TTC549 (cell line): Measurements from ENCODE around the gene PCGF5.
"Not testable (repeated sequence)": the region's sequence is repeated elsewhere in the genome, so short reads cannot be mapped to it uniquely, and the experiment has no call there.

Experiments
- FAIRE-seq: peaks from 2 replicates; lab custom pipeline; 2012; peaks lifted over from hg19 to GRCh38; lab: Jason Lieb, UNC

PCGF5 gene

GRCh38 chr10:91220194-91220953 lies at the start of gene PCGF5:
Gene PCGF5, plus strand, starts transcription at chr10:91220663. Its CDS starts 2,209 bp downstream, at chr10:91222872.
- FAIRE-seq, result no peak

- no peak for FAIRE-seq
These were observed 49.0 kb upstream of the PCGF5 start for GRCh38 chr10:91171485-91171884.

- FAIRE-seq, result no peak
These were observed 48.1 kb upstream of the PCGF5 start for GRCh38 chr10:91172348-91172747.

GRCh38 chr10:91185239-91185875 lies 35.1 kb upstream of the PCGF5 start:
- FAIRE-seq, result no peak

- no peak for FAIRE-seq
These were observed 33.3 kb upstream of the PCGF5 start for GRCh38 chr10:91187156-91187555.

- not testable (repeated sequence) for FAIRE-seq
These were observed 32.5 kb upstream of the PCGF5 start for GRCh38 chr10:91188010-91188409.

- FAIRE-seq, result no peak
These were observed 31.6 kb upstream of the PCGF5 start for GRCh38 chr10:91188889-91189288.

GRCh38 chr10:91190388-91190870 lies 30.0 kb upstream of the PCGF5 start:
- FAIRE-seq, result no peak

GRCh38 chr10:91190876-91191583 lies 29.4 kb upstream of the PCGF5 start:
- no peak for FAIRE-seq

- FAIRE-seq, result no peak
These were observed 28.9 kb upstream of the PCGF5 start for GRCh38 chr10:91191584-91191919.

GRCh38 chr10:91194497-91195179 lies 25.8 kb upstream of the PCGF5 start:
- FAIRE-seq, result no peak

GRCh38 chr10:91196268-91197048 lies 24.0 kb upstream of the PCGF5 start:
- FAIRE-seq, result no peak

- FAIRE-seq, result no peak
These were observed 23.3 kb upstream of the PCGF5 start for GRCh38 chr10:91197127-91197526.

- no peak for FAIRE-seq
These were observed 21.7 kb upstream of the PCGF5 start for GRCh38 chr10:91198781-91199180.

GRCh38 chr10:91200314-91201212 lies 19.9 kb upstream of the PCGF5 start:
- no peak for FAIRE-seq

GRCh38 chr10:91201213-91201996 lies 19.1 kb upstream of the PCGF5 start:
- FAIRE-seq, result no peak

- no peak for FAIRE-seq
These were observed 14.0 kb upstream of the PCGF5 start for GRCh38 chr10:91206427-91206826.

GRCh38 chr10:91206837-91207474 lies 13.5 kb upstream of the PCGF5 start:
- FAIRE-seq, result no peak

GRCh38 chr10:91208642-91209041 lies 11.8 kb upstream of the PCGF5 start:
- FAIRE-seq, result no peak
